ENCODE data around the gene LHX1. TPM values are rescaled to one million over a fixed set of nuclear protein-coding genes. Genes with fewer than 3 reads are reported as not detected.

Gene LHX1
- total RNA-seq, 1 donor from 2014 or later = 4.5 TPM

- Mint-ChIP-seq H3K4me1 (ENCODE audit: unreplicated experiment) (peaks cover 41% of the 10 kb centered on the region), H3K9me3 (ENCODE audit: unreplicated experiment) (no peaks in the 10 kb centered on the region), H3K4me3 (ENCODE audit: unreplicated experiment) (no peak overlapping the region), H3K27ac (ENCODE audit: unreplicated experiment) (no peak overlapping the region), H3K27me3 (ENCODE audit: unreplicated experiment) (peaks cover 23% of the 10 kb centered on the region), H3K36me3 (ENCODE audit: low read depth, unreplicated experiment) (no peaks in the 10 kb centered on the region)
- DNase-seq (ENCODE audit: low spot score) = no peak
- no peak for TF ChIP-seq CTCF (IDR thresholded peaks at IDR 0.05; ENCODE audit: unreplicated experiment)
Observed at GRCh38 chr17:36929851-36930582, 7.3 kb upstream of the LHX1 start.

- peaks cover 26% of the 10 kb centered on the region for H3K27me3 Mint-ChIP-seq (ENCODE audit: unreplicated experiment)
- DNase-seq (ENCODE audit: low spot score) = no peak
- H3K4me3 Mint-ChIP-seq (ENCODE audit: unreplicated experiment) = no peak overlapping the region
- H3K27ac Mint-ChIP-seq (ENCODE audit: unreplicated experiment) = no peak overlapping the region
- H3K4me1 Mint-ChIP-seq (ENCODE audit: unreplicated experiment) = peaks cover 45% of the 10 kb centered on the region
- H3K9me3 Mint-ChIP-seq (ENCODE audit: unreplicated experiment) = no peaks in the 10 kb centered on the region
- H3K36me3 Mint-ChIP-seq (ENCODE audit: low read depth, unreplicated experiment) = no peaks in the 10 kb centered on the region
- TF ChIP-seq CTCF (IDR thresholded peaks at IDR 0.05; ENCODE audit: unreplicated experiment) = no peak
Observed at GRCh38 chr17:36930583-36930900, 6.7 kb upstream of the LHX1 start.

- peaks cover 28% of the 10 kb centered on the region for H3K27me3 Mint-ChIP-seq (ENCODE audit: unreplicated experiment)
- peaks cover 47% of the 10 kb centered on the region for H3K4me1 Mint-ChIP-seq (ENCODE audit: unreplicated experiment)
- no peak overlapping the region for H3K27ac Mint-ChIP-seq (ENCODE audit: unreplicated experiment)
- no peak for TF ChIP-seq CTCF (IDR thresholded peaks at IDR 0.05; ENCODE audit: unreplicated experiment)
- no peaks in the 10 kb centered on the region for H3K36me3 Mint-ChIP-seq (ENCODE audit: low read depth, unreplicated experiment)
- no peaks in the 10 kb centered on the region for H3K9me3 Mint-ChIP-seq (ENCODE audit: unreplicated experiment)
- DNase-seq (ENCODE audit: low spot score) = no peak
- H3K4me3 Mint-ChIP-seq (ENCODE audit: unreplicated experiment) = no peak overlapping the region
Observed at GRCh38 chr17:36931096-36931696, 6.1 kb upstream of the LHX1 start.

- no peak for TF ChIP-seq CTCF (IDR thresholded peaks at IDR 0.05; ENCODE audit: unreplicated experiment)
- H3K4me3 Mint-ChIP-seq (ENCODE audit: unreplicated experiment) = peak overlapping the region; percentile 80
- peaks cover 28% of the 10 kb centered on the region for H3K27me3 Mint-ChIP-seq (ENCODE audit: unreplicated experiment)
- H3K9me3 Mint-ChIP-seq (ENCODE audit: unreplicated experiment) = no peaks in the 10 kb centered on the region
- H3K4me1 Mint-ChIP-seq (ENCODE audit: unreplicated experiment) = peaks cover 47% of the 10 kb centered on the region
- no peak overlapping the region for H3K27ac Mint-ChIP-seq (ENCODE audit: unreplicated experiment)
- no peaks in the 10 kb centered on the region for H3K36me3 Mint-ChIP-seq (ENCODE audit: low read depth, unreplicated experiment)
- DNase-seq (ENCODE audit: low spot score) = no peak
Observed at GRCh38 chr17:36931697-36932382, 5.4 kb upstream of the LHX1 start.

- no peaks in the 10 kb centered on the region for H3K36me3 Mint-ChIP-seq (ENCODE audit: low read depth, unreplicated experiment)
- H3K9me3 Mint-ChIP-seq (ENCODE audit: unreplicated experiment) = no peaks in the 10 kb centered on the region
- no peak for TF ChIP-seq CTCF (IDR thresholded peaks at IDR 0.05; ENCODE audit: unreplicated experiment)
- H3K27ac Mint-ChIP-seq (ENCODE audit: unreplicated experiment) = no peak overlapping the region
- peak overlapping the region; percentile 80 for H3K4me3 Mint-ChIP-seq (ENCODE audit: unreplicated experiment)
- H3K27me3 Mint-ChIP-seq (ENCODE audit: unreplicated experiment) = peaks cover 32% of the 10 kb centered on the region
- peaks cover 52% of the 10 kb centered on the region for H3K4me1 Mint-ChIP-seq (ENCODE audit: unreplicated experiment)
- DNase-seq (ENCODE audit: low spot score) = no peak
Observed at GRCh38 chr17:36932383-36932693, 4.9 kb upstream of the LHX1 start.

Measured in endothelial cell (in vitro differentiated cells).